Stimulated activated CD4-positive, alpha-beta T cell treated with anti-CD3 and anti-CD28 coated beads, TNF-alpha, amount 100 ng/mL, for 48 hours (primary cell): ENCODE measurements around the gene LMNA.
"Not testable (repeated sequence)": the region's sequence is repeated elsewhere in the genome, so short reads cannot be mapped to it uniquely, and the experiment has no call there.

Source experiments
- DNase-seq, 3 donors: peaks; one replicate each; pipeline ENCODE4 v3.0.0-alpha.2; 2020; ENCODE audit warnings: low read depth in 3 of 3

LMNA gene

GRCh38 chr1:156122086-156122485 is 7.6 kb downstream of the LMNA start:
- no peak for DNase-seq

DNA sequence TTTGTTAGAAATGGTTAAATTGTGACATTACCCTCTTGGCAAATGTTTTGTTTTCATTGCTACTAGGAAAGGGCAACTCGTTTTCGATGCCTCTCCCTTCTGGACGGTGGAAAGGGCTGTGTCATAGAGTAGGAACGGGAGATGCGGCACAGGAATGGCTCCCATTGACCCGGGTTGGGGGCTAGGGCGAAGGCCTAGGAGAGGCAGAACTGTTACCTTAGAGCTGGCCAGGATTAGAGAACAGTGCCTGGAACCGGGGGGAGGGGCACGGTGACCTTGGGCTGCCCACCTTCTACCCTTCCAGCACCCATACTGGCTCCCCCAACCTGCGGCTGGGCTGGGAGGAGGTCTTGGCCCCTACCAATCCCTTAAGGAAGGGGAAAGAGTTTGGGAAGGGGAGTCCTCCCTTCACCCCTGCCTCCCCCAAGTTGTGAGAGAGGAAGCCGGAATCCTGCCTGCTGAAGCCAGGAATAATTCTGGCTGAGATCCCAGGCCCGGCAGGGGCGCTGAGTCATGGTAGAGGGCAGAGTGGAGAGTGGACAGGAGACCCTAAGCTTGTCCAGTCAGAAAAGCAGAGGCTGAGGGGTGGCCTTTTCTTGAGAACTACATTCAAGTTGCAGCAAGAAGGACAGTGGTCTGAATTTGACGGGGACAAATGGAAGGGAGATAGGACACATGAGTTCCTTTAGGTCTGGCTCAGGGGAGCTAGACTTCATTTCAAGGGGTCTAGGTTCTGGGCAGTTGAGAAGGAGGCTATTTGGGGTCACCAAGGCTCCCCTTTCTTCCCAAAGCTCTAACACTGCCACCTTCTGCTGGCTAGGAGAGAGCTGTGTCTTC is 8.2 kb downstream of the LMNA start:
- no peak for DNase-seq

GRCh38 chr1:156123356-156124196 is 9.1 kb downstream of the LMNA start:
- peak in 1 of 3 donors; percentile 39 for DNase-seq

- no peak for DNase-seq
Measured at GRCh38 chr1:156124557-156125483, 10.3 kb downstream of the LMNA start.

- not testable (repeated sequence) for DNase-seq
Measured at GRCh38 chr1:156125544-156125943, 11.0 kb downstream of the LMNA start.

DNA sequence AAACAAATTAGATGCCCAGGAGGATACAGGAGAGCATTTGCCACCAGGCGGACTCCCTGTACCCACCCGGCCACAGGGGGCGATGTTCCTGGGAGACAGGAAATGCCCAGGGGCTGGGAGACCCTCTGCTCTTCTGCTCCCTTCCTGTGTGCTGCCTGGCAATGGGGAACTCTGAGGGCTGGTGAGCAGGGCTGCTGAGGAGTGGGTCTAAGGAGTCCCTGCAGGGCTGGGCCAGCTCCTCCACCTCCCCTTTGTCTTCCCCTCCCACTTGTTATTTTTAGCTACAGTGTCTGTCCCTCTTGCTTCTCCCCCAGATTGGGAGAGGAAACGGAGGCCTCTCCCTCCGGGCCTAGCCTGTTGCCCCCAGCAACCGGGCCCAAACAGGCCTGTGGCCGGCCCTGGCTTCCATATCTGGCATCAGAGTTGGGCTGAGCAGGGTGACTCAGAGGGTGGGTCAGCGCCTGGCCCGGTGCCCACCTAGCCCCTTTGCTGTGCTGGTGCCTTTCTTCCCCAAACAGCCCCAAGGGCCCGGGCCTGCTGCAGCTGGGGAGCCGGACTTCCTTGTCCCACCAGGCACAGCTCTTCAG is 11.6 kb downstream of the LMNA start:
- no peak for DNase-seq

- DNase-seq, result peak; percentile 74 to 82 (median 76)
Measured at GRCh38 chr1:156126630-156127534, 12.4 kb downstream of the LMNA start.

DNA sequence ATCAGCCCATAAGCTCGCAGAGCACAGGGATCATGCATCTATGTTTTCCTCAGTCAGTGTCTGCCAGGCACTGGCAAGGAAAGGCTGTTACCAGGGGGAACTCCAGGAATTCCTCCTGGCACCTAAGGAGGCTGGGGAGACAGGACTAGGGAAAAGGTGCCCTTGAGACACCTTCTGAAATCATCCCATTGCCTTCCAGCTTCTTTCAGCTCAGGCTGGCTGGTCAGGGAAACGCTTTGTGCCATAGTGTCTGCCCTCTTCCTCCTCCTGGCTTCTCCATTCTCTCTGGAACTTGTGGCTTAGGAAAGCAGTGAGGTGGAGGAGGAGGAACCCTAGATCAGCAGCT is 13.8 kb downstream of the LMNA start:
- DNase-seq, result no peak

DNA sequence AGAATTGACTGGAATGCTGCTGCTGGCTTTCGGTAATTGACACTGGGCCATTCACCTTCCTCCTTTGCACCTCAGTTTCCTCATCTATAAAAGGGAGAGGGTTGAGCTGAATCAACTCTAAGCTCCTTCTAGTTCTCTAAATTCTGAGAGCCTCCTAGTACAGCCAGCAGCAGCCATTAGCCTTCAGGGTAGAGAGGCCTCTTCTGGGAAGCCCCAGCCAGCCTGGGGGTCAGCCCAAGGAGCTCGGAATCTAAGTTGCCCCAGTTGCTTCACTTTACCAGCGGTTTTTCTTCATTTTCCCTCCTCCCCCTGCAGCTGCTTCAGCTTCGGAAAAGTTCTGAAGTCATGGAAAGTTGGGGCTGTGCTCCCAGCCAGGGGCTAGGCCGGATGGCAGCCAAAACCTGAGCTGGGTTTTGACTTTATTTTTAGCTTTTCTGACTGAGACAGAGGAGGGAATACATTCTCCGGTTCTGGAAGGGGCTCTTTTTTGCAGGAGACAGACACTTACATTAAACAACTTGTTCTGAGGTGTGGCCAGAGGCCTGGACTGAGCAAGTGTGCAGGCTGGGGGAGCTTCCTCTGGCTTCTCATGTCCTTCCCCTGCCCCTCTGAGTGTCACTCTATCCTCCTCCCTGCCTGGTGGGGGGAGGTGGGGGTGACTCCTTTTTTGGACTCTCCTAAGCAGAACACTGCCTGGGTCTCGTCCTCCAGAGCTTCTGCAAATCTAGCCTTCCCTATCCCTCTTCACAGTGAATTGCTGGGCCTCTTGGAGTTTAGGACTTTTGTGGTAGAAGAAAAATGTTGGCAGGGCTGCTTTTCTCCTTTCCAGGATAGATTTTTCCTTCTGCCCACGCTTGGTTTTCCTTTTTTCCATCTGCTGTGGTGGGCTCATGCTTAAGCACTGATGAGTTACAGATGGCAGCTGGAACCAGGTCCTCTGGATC is 14.4 kb downstream of the LMNA start:
- DNase-seq, result no peak

- peak; percentile 63 to 78 (median 78) for DNase-seq
Measured at GRCh38 chr1:156129687-156130577, 15.4 kb downstream of the LMNA start.

DNA sequence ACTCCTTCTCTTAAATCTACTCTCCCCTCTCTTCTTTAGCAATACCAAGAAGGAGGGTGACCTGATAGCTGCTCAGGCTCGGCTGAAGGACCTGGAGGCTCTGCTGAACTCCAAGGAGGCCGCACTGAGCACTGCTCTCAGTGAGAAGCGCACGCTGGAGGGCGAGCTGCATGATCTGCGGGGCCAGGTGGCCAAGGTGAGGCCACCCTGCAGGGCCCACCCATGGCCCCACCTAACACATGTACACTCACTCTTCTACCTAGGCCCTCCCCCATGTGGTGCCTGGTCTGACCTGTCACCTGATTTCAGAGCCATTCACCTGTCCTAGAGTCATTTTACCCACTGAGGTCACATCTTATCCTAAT is 16.0 kb downstream of the LMNA start:
- no peak for DNase-seq

GRCh38 chr1:156134716-156135435 is 20.4 kb downstream of the LMNA start:
- no peak for DNase-seq

GRCh38 chr1:156135930-156136871 is 21.7 kb downstream of the LMNA start:
- no peak for DNase-seq

DNA sequence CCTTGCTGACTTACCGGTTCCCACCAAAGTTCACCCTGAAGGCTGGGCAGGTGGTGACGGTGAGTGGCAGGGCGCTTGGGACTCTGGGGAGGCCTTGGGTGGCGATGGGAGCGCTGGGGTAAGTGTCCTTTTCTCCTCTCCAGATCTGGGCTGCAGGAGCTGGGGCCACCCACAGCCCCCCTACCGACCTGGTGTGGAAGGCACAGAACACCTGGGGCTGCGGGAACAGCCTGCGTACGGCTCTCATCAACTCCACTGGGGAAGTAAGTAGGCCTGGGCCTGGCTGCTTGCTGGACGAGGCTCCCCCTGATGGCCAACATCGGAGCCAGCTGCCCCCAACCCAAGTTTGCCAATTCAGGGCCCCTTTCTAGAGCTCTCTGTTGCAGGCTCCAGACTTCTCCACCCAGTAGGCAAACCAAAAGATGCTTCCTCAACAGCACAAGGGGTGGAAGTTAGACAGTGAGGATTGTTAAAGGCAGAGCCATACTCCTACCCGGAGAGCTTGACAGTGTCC is 22.5 kb downstream of the LMNA start:
- no peak for DNase-seq

GRCh38 chr1:156138458-156138867 is 24.0 kb downstream of the LMNA start:
- no peak for DNase-seq
